ENCODE data around the gene GRID1.
A peak's percentile ranks its signal among the peaks of the same experiment; 100 is the strongest.

The GRID1 gene

DNA sequence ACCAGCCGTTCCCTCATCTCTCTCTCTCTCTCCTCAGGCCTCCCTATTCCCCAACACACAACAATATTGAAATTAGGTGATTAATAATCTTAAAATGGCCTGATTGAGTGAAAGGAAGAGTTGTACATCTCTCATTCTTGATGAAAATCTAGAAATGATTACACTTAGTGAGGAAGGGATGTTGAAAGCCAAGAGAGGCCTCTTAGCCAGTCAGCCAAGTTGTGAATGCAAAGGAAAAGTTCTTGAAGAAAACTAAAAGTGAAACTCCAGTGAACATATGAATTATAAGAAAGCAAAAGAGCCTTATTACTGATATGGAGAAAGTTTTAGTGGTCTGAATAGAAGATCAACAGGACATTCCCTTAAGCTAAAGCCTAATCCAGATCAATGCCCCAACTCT is 695.1 kb downstream of the GRID1 start:
- Histone ChIP-seq H3K9ac (ENCODE audit: low read depth, low read length) (no peak overlapping the region), H3K27ac (ENCODE audit: low read length) (no peak overlapping the region), H3K4me1 (ENCODE audit: insufficient read depth, low read length) (peaks cover 18% of the 10 kb centered on the region; the same call in 1 of the 2 replicates), H3K36me3 (ENCODE audit: insufficient read depth, low read depth, low read length) (no peaks in the 10 kb centered on the region), H3K9me3 (ENCODE audit: insufficient read depth, low read depth, low read length) (no peaks in the 10 kb centered on the region; the same call in none of the 2 replicates), H3K4me3 (ENCODE audit: low read length) (no peak overlapping the region), H3K27me3 (ENCODE audit: insufficient read depth, low read length) (0 out of 2 replicates have a peak, but pooled peaks cover 3% of the 10 kb centered on the region)

GRCh38 chr10:85668522-85668921 is 698.1 kb downstream of the GRID1 start:
- Histone ChIP-seq H3K36me3 (ENCODE audit: insufficient read depth, low read depth, low read length) (no peaks in the 10 kb centered on the region), H3K9me3 (ENCODE audit: insufficient read depth, low read depth, low read length) (no peaks in the 10 kb centered on the region; the same call in 1 of the 2 replicates), H3K9ac (ENCODE audit: low read depth, low read length) (no peak overlapping the region), H3K27me3 (ENCODE audit: insufficient read depth, low read length) (0 out of 2 replicates have a peak, but pooled peaks cover 3% of the 10 kb centered on the region), H3K27ac (ENCODE audit: low read length) (no peak overlapping the region), H3K4me1 (ENCODE audit: insufficient read depth, low read length) (peaks cover 18% of the 10 kb centered on the region; the same call in 1 of the 2 replicates), H3K4me3 (ENCODE audit: low read length) (no peak overlapping the region)

GRCh38 chr10:85667638-85668233 is 698.9 kb downstream of the GRID1 start:
- Histone ChIP-seq H3K27ac (ENCODE audit: low read length) (no peak overlapping the region), H3K4me1 (ENCODE audit: insufficient read depth, low read length) (peaks cover 18% of the 10 kb centered on the region; the same call in 1 of the 2 replicates), H3K36me3 (ENCODE audit: insufficient read depth, low read depth, low read length) (no peaks in the 10 kb centered on the region), H3K4me3 (ENCODE audit: low read length) (peak overlapping the region; percentile 16), H3K27me3 (ENCODE audit: insufficient read depth, low read length) (0 out of 2 replicates have a peak, but pooled peaks cover 3% of the 10 kb centered on the region), H3K9me3 (ENCODE audit: insufficient read depth, low read depth, low read length) (no peaks in the 10 kb centered on the region), H3K9ac (ENCODE audit: low read depth, low read length) (no peak overlapping the region)

GRCh38 chr10:85666987-85667386 is 699.6 kb downstream of the GRID1 start:
- no peak overlapping the region for H3K9ac ChIP-seq (ENCODE audit: low read depth, low read length)
- no peak overlapping the region for H3K4me3 ChIP-seq (ENCODE audit: low read length)
- no peaks in the 10 kb centered on the region for H3K36me3 ChIP-seq (ENCODE audit: insufficient read depth, low read depth, low read length)
- 0 out of 2 replicates have a peak, but pooled peaks cover 3% of the 10 kb centered on the region for H3K27me3 ChIP-seq (ENCODE audit: insufficient read depth, low read length)
- peaks cover 18% of the 10 kb centered on the region; the same call in 1 of the 2 replicates for H3K4me1 ChIP-seq (ENCODE audit: insufficient read depth, low read length)
- H3K9me3 ChIP-seq (ENCODE audit: insufficient read depth, low read depth, low read length) = no peaks in the 10 kb centered on the region
- H3K27ac ChIP-seq (ENCODE audit: low read length) = no peak overlapping the region

DNA sequence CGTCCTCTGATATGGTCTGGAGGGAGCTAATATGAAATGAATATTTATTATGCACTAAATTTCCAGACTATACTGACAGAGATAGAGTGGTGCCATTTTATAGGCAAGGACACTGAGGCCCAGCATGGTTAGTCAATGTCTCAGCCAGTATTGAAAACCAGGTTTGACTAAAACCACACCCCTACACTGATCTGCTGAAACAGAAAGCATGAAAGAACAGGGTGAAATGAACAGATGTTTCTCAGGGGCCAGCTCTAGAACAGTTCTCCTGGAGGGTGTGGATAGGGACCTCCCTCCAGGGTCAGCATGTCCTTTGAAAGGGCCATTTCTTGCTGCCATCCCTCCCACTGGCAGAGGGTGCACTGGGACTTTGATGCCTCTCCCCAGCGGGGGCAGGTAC is 700.5 kb downstream of the GRID1 start:
- Histone ChIP-seq H3K27ac (ENCODE audit: low read length) (no peak overlapping the region), H3K9me3 (ENCODE audit: insufficient read depth, low read depth, low read length) (no peaks in the 10 kb centered on the region), H3K27me3 (ENCODE audit: insufficient read depth, low read length) (0 out of 2 replicates have a peak, but pooled peaks cover 3% of the 10 kb centered on the region), H3K4me3 (ENCODE audit: low read length) (no peak overlapping the region), H3K36me3 (ENCODE audit: insufficient read depth, low read depth, low read length) (no peaks in the 10 kb centered on the region), H3K4me1 (ENCODE audit: insufficient read depth, low read length) (peaks cover 18% of the 10 kb centered on the region; the same call in 1 of the 2 replicates), H3K9ac (ENCODE audit: low read depth, low read length) (no peak overlapping the region)

- Histone ChIP-seq H3K4me3 (ENCODE audit: low read length) (no peak overlapping the region), H3K9ac (ENCODE audit: low read depth, low read length) (no peak overlapping the region), H3K9me3 (ENCODE audit: insufficient read depth, low read depth, low read length) (no peaks in the 10 kb centered on the region), H3K27ac (ENCODE audit: low read length) (no peak overlapping the region), H3K27me3 (ENCODE audit: insufficient read depth, low read length) (0 out of 2 replicates have a peak, but pooled peaks cover 3% of the 10 kb centered on the region), H3K4me1 (ENCODE audit: insufficient read depth, low read length) (peaks cover 18% of the 10 kb centered on the region; the same call in 1 of the 2 replicates), H3K36me3 (ENCODE audit: insufficient read depth, low read depth, low read length) (no peaks in the 10 kb centered on the region)
Observed at GRCh38 chr10:85665681-85666080, 700.9 kb downstream of the GRID1 start.

- Histone ChIP-seq H3K4me3 (ENCODE audit: low read length) (no peak overlapping the region), H3K27me3 (ENCODE audit: insufficient read depth, low read length) (0 out of 2 replicates have a peak, but pooled peaks cover 3% of the 10 kb centered on the region), H3K4me1 (ENCODE audit: insufficient read depth, low read length) (peaks cover 18% of the 10 kb centered on the region; the same call in 1 of the 2 replicates), H3K9ac (ENCODE audit: low read depth, low read length) (no peak overlapping the region), H3K36me3 (ENCODE audit: insufficient read depth, low read depth, low read length) (no peaks in the 10 kb centered on the region), H3K27ac (ENCODE audit: low read length) (no peak overlapping the region), H3K9me3 (ENCODE audit: insufficient read depth, low read depth, low read length) (no peaks in the 10 kb centered on the region)
Observed at GRCh38 chr10:85665078-85665477, 701.5 kb downstream of the GRID1 start.

- no peak overlapping the region for H3K9ac ChIP-seq (ENCODE audit: low read depth, low read length)
- no peak overlapping the region for H3K4me3 ChIP-seq (ENCODE audit: low read length)
- H3K27ac ChIP-seq (ENCODE audit: low read length) = no peak overlapping the region
- H3K27me3 ChIP-seq (ENCODE audit: insufficient read depth, low read length) = no peaks in the 10 kb centered on the region
- H3K4me1 ChIP-seq (ENCODE audit: insufficient read depth, low read length) = no peaks in the 10 kb centered on the region
- no peaks in the 10 kb centered on the region for H3K36me3 ChIP-seq (ENCODE audit: insufficient read depth, low read depth, low read length)
- no peaks in the 10 kb centered on the region for H3K9me3 ChIP-seq (ENCODE audit: insufficient read depth, low read depth, low read length)
Observed at GRCh38 chr10:85661123-85661522, 705.5 kb downstream of the GRID1 start.

DNA sequence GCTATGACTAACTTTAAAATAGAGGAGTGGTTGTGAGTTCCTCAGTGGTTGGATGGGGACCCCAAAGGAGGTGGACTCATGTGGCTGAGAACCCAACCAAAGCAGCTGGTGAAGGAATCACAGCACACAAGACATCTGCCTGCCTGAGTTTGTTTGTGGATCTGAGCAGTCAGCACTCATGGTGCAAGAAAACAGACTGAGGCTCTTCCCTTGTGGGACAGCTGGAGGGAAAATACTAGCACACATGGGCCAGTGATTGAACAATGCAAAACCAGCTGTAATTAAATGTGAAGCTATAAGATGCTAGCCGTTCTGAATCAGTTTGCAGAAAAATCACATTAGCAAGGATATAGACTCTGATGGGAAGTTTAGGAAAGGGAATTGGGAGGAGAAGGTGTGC is 707.3 kb downstream of the GRID1 start:
- no peak overlapping the region for H3K4me3 ChIP-seq (ENCODE audit: low read length)
- H3K9me3 ChIP-seq (ENCODE audit: insufficient read depth, low read depth, low read length) = no peaks in the 10 kb centered on the region
- no peak overlapping the region for H3K9ac ChIP-seq (ENCODE audit: low read depth, low read length)
- H3K4me1 ChIP-seq (ENCODE audit: insufficient read depth, low read length) = no peaks in the 10 kb centered on the region
- no peak overlapping the region for H3K27ac ChIP-seq (ENCODE audit: low read length)
- H3K36me3 ChIP-seq (ENCODE audit: insufficient read depth, low read depth, low read length) = no peaks in the 10 kb centered on the region
- H3K27me3 ChIP-seq (ENCODE audit: insufficient read depth, low read length) = no peaks in the 10 kb centered on the region

DNA sequence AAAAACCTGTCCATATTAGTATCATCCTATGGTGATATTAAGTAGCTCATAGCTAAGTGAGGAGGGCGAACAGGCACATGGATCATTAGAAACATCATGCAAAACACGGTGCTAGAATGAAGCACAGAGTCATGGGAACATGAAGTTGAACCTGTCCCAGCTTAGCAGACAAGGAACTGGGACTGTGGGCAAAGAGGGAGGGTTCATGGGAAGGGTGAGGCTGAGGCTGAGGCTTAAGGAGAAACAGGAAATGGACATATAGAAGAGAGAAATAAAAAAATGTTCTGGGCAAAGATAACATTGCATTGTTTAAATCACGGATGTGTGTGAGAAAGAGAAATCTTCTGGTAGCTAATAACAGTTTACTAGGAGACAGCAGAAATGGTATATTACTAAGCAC is 708.1 kb downstream of the GRID1 start:
- Histone ChIP-seq H3K9ac (ENCODE audit: low read depth, low read length) (no peak overlapping the region), H3K27ac (ENCODE audit: low read length) (no peak overlapping the region)

GRCh38 chr10:85657476-85658113 is 709.0 kb downstream of the GRID1 start:
- no peaks in the 10 kb centered on the region for H3K9me3 ChIP-seq (ENCODE audit: insufficient read depth, low read depth, low read length)
- H3K4me1 ChIP-seq (ENCODE audit: insufficient read depth, low read length) = no peaks in the 10 kb centered on the region
- no peaks in the 10 kb centered on the region for H3K36me3 ChIP-seq (ENCODE audit: insufficient read depth, low read depth, low read length)
- no peak overlapping the region for H3K27ac ChIP-seq (ENCODE audit: low read length)
- H3K9ac ChIP-seq (ENCODE audit: low read depth, low read length) = no peak overlapping the region
- no peaks in the 10 kb centered on the region for H3K27me3 ChIP-seq (ENCODE audit: insufficient read depth, low read length)
- no peak overlapping the region for H3K4me3 ChIP-seq (ENCODE audit: low read length)

More for the DNA sequence above, 708.1 kb downstream of the GRID1 start:
- Histone ChIP-seq H3K4me1 (ENCODE audit: insufficient read depth, low read length) (no peaks in the 10 kb centered on the region), H3K9me3 (ENCODE audit: insufficient read depth, low read depth, low read length) (no peaks in the 10 kb centered on the region), H3K36me3 (ENCODE audit: insufficient read depth, low read depth, low read length) (no peaks in the 10 kb centered on the region), H3K27me3 (ENCODE audit: insufficient read depth, low read length) (no peaks in the 10 kb centered on the region), H3K4me3 (ENCODE audit: low read length) (no peak overlapping the region)

DNA sequence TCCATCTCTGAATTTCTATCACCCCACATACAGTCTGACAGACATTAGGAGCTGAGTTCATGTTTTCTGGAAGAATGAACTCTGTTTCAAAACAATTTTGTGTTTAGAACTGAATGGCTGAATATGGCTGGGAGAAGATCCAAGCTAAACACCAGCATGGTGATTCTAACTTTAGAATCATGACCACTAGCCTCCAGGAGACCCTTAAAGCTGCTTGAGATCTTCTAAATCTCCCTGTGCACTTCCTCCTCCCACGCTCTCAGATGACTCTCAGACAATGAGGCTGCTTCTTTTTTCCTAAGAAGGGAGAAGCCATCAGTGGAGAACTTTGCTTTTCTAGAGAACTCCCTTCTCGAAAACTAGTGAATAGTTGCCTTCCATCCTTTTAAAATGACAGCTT is 711.2 kb downstream of the GRID1 start:
- H3K27me3 ChIP-seq (ENCODE audit: insufficient read depth, low read length) = no peaks in the 10 kb centered on the region
- no peaks in the 10 kb centered on the region for H3K9me3 ChIP-seq (ENCODE audit: insufficient read depth, low read depth, low read length)
- H3K4me1 ChIP-seq (ENCODE audit: insufficient read depth, low read length) = no peaks in the 10 kb centered on the region
- no peak overlapping the region for H3K9ac ChIP-seq (ENCODE audit: low read depth, low read length)
- no peak overlapping the region for H3K27ac ChIP-seq (ENCODE audit: low read length)
- no peaks in the 10 kb centered on the region for H3K36me3 ChIP-seq (ENCODE audit: insufficient read depth, low read depth, low read length)
- H3K4me3 ChIP-seq (ENCODE audit: low read length) = no peak overlapping the region

Data from iPS-20b (cell line).